ENCODE data around the gene PHF2.

The PHF2 gene

DNA sequence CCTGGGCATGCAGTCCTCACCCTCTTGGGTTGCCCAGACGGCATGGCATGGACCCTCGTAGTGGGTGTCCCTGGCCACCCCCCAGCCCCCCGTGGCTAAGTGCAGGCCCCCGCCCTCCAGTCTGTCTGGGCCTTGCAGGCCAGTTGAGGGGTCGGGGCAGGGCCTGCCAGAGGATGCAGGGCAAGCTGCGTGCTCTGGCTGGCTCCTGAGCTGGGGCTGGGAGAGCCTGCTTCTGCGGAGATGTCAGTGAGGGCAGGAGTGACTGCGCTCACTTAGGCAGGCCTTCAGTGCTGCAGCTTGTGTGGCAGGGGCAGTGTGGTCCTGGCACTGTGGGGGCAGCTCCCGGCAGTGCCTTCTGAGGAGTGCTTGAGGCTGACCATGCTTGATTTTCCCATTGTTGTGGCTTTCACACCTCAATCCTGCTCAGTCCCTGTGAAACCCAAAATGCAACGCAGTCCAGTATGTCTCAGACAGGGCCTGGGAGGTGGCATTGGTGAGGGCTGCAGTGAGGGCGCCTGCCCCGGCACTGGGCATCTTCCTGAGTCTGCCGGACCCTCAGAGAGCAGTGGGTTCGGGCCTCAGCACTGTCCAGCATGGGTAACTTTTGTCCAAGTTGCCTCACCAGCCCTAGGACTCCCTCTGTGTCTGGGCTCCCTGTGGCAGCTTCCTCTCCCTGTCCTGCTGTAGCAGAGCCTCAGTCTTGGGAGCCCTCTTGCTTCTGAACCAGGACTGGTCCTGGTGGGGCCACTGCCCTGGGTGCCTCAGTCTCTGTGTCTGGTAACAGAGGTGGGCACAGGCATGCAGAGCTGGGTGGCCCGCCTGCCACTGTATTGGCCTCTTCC, 93.0 kb downstream of the PHF2 start:
- Histone ChIP-seq H4K20me1 (ENCODE audit: insufficient read depth, low read length, poor library complexity, severe bottlenecking) (no peaks in the 10 kb centered on the region), H3K36me3 (ENCODE audit: insufficient read depth, low read length) (peaks cover 7% of the 10 kb centered on the region; the same call in 1 of the 2 replicates), H2AFZ (ENCODE audit: low read length) (no peak overlapping the region), H3K9me3 (ENCODE audit: insufficient read depth, low read depth, low read length) (no peaks in the 10 kb centered on the region), H3K4me1 (ENCODE audit: insufficient read depth, low read length, poor library complexity, severe bottlenecking) (no peaks in the 10 kb centered on the region), H3K4me3 (ENCODE audit: low read length, poor library complexity, severe bottlenecking) (no peak overlapping the region), H3K9ac (ENCODE audit: low read depth, low read length, poor library complexity, severe bottlenecking) (no peak overlapping the region), H3F3A (ENCODE audit: low read depth) (no peaks in the 10 kb centered on the region), H3K27me3 (ENCODE audit: insufficient read depth, low read length, poor library complexity, severe bottlenecking) (no peaks in the 10 kb centered on the region), H3K79me2 (ENCODE audit: insufficient read depth, low read length) (no peaks in the 10 kb centered on the region), H3K9me2 (replicated peaks; ENCODE audit: low read depth, low read length) (no peaks in the 10 kb centered on the region), H3K4me2 (ENCODE audit: low read depth, low read length, poor library complexity, severe bottlenecking) (no peak overlapping the region)
- TF ChIP-seq, protein P1, sequence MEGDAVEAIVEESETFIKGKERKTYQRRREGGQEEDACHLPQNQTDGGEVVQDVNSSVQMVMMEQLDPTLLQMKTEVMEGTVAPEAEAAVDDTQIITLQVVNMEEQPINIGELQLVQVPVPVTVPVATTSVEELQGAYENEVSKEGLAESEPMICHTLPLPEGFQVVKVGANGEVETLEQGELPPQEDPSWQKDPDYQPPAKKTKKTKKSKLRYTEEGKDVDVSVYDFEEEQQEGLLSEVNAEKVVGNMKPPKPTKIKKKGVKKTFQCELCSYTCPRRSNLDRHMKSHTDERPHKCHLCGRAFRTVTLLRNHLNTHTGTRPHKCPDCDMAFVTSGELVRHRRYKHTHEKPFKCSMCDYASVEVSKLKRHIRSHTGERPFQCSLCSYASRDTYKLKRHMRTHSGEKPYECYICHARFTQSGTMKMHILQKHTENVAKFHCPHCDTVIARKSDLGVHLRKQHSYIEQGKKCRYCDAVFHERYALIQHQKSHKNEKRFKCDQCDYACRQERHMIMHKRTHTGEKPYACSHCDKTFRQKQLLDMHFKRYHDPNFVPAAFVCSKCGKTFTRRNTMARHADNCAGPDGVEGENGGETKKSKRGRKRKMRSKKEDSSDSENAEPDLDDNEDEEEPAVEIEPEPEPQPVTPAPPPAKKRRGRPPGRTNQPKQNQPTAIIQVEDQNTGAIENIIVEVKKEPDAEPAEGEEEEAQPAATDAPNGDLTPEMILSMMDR (conservative IDR thresholded peaks at IDR 0.05; ENCODE audit: low read length), result no peak
- no peak for TF ChIP-seq EZH2phosphoT487 (IDR thresholded peaks at IDR 0.05; ENCODE audit: borderline replicate concordance)

- H4K20me1 ChIP-seq (ENCODE audit: insufficient read depth, low read length, poor library complexity, severe bottlenecking), result no peaks in the 10 kb centered on the region
- no peaks in the 10 kb centered on the region for H3F3A ChIP-seq (ENCODE audit: low read depth)
- no peaks in the 10 kb centered on the region for H3K27me3 ChIP-seq (ENCODE audit: insufficient read depth, low read length, poor library complexity, severe bottlenecking)
- H3K36me3 ChIP-seq (ENCODE audit: insufficient read depth, low read length), result peaks cover 7% of the 10 kb centered on the region; the same call in 1 of the 2 replicates
- H2AFZ ChIP-seq (ENCODE audit: low read length), result no peak overlapping the region
- H3K4me2 ChIP-seq (ENCODE audit: low read depth, low read length, poor library complexity, severe bottlenecking), result no peak overlapping the region
- no peak overlapping the region for H3K9ac ChIP-seq (ENCODE audit: low read depth, low read length, poor library complexity, severe bottlenecking)
- no peaks in the 10 kb centered on the region for H3K79me2 ChIP-seq (ENCODE audit: insufficient read depth, low read length)
- no peaks in the 10 kb centered on the region for H3K4me1 ChIP-seq (ENCODE audit: insufficient read depth, low read length, poor library complexity, severe bottlenecking)
- no peaks in the 10 kb centered on the region for H3K9me3 ChIP-seq (ENCODE audit: insufficient read depth, low read depth, low read length)
- no peak for TF ChIP-seq EZH2phosphoT487 (IDR thresholded peaks at IDR 0.05; ENCODE audit: borderline replicate concordance)
- TF ChIP-seq, protein P1 (conservative IDR thresholded peaks at IDR 0.05; ENCODE audit: low read length), result no peak
- no peak overlapping the region for H3K4me3 ChIP-seq (ENCODE audit: low read length, poor library complexity, severe bottlenecking)
- no peaks in the 10 kb centered on the region for H3K9me2 ChIP-seq (replicated peaks; ENCODE audit: low read depth, low read length)
Observed at GRCh38 chr9:93669958-93670207, 93.5 kb downstream of the PHF2 start.

DNA sequence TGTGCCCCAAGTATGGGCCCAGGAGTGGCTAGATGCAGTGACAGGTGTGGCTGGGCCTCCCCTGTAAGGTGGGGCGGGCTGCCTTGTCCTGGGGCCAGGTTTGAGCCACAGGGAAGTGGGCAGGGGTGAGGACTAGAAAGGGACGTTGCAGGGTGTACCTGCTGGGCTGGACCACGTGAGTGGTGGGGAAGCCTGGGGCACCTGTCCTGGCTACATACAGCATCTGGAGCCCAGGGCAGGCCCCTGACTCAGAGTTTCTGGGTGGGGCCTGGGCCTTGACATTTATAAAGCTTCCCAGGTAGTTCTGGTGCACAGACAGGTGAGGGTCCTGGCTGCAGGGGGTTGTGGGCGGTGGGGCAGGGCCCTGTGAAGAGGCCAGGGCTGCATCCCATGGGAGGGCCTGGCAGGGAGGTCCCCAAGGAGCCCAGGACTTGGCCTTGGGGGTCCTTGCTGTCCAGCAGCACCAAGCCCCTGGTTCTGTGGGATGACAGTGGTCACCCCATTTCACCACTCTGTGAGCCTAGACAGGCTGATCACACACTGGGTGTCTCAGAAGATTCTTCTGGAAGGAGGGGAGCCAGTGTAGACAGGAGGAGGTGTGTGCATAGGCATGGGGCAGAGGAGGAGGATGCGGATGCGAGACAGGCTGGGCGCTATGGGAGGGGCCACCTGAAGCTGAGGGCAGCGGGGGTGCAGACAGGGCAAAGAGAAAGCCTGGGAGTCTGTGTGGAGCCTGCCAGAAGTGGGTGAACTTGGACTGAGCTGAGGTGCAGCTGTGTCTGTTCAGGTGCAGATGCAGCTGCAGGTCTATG, 94.0 kb downstream of the PHF2 start:
- no peaks in the 10 kb centered on the region for H4K20me1 ChIP-seq (ENCODE audit: insufficient read depth, low read length, poor library complexity, severe bottlenecking)
- no peaks in the 10 kb centered on the region for H3K9me2 ChIP-seq (replicated peaks; ENCODE audit: low read depth, low read length)
- H3K9me3 ChIP-seq (ENCODE audit: insufficient read depth, low read depth, low read length), result no peaks in the 10 kb centered on the region
- H3K79me2 ChIP-seq (ENCODE audit: insufficient read depth, low read length), result no peaks in the 10 kb centered on the region
- H3K36me3 ChIP-seq (ENCODE audit: insufficient read depth, low read length), result peaks cover 7% of the 10 kb centered on the region; the same call in 1 of the 2 replicates
- TF ChIP-seq, protein P1 (conservative IDR thresholded peaks at IDR 0.05; ENCODE audit: low read length), result no peak
- TF ChIP-seq EZH2phosphoT487 (IDR thresholded peaks at IDR 0.05; ENCODE audit: borderline replicate concordance), result no peak
- no peak overlapping the region for H2AFZ ChIP-seq (ENCODE audit: low read length)
- H3F3A ChIP-seq (ENCODE audit: low read depth), result no peaks in the 10 kb centered on the region
- H3K27me3 ChIP-seq (ENCODE audit: insufficient read depth, low read length, poor library complexity, severe bottlenecking), result no peaks in the 10 kb centered on the region
- no peak overlapping the region for H3K4me3 ChIP-seq (ENCODE audit: low read length, poor library complexity, severe bottlenecking)
- H3K4me2 ChIP-seq (ENCODE audit: low read depth, low read length, poor library complexity, severe bottlenecking), result no peak overlapping the region
- H3K9ac ChIP-seq (ENCODE audit: low read depth, low read length, poor library complexity, severe bottlenecking), result no peak overlapping the region
- H3K4me1 ChIP-seq (ENCODE audit: insufficient read depth, low read length, poor library complexity, severe bottlenecking), result no peaks in the 10 kb centered on the region
